Activated CD8-positive, alpha-beta T cell treated with anti-CD3 and anti-CD28 coated beads for 36 hours (primary cell): Measurements from ENCODE around the gene KCNA2. TPM values are rescaled to one million over a fixed set of nuclear protein-coding genes. Genes with fewer than 3 reads are reported as not detected.

Experiments used
- ATAC-seq: fragments of 200-7000 bp; cut with Tn5 transposase; one replicate; pipeline ENCODE4 v1.10.0; 2021; ENCODE audit warnings: mild to moderate bottlenecking, moderate library complexity
- CTCF ChIA-PET: fragments of 350-600 bp; sonication (Branson Sonifier 250); formaldehyde crosslinking; loops from one replicate; lab custom pipeline; 2021; ENCODE audit warnings: antibody characterized with exemption; lab: Charles Lee
- POLR2A ChIA-PET: fragments of 350-600 bp; sonication (Branson Sonifier 250); formaldehyde crosslinking; loops from one replicate; lab custom pipeline; 2021; ENCODE audit warnings: antibody characterized with exemption; lab: Charles Lee
- DNase-seq: peaks from one replicate; pipeline ENCODE4 v3.0.0-alpha.2; 2020
- H3K27ac Mint-ChIP-seq: one replicate; pipeline ENCODE4 v1.8.0; 2021; ENCODE audit warnings: mild to moderate bottlenecking, mixed read lengths
- H3K27me3 Mint-ChIP-seq: one replicate; pipeline ENCODE4 v1.8.0; 2021; ENCODE audit warnings: mixed read lengths
- H3K36me3 Mint-ChIP-seq: one replicate; pipeline ENCODE4 v1.8.0; 2021; ENCODE audit warnings: low read depth, mixed read lengths
- H3K4me1 Mint-ChIP-seq: one replicate; pipeline ENCODE4 v1.8.0; 2021; ENCODE audit warnings: low read depth, mixed read lengths
- H3K4me3 Mint-ChIP-seq: one replicate; pipeline ENCODE4 v1.8.0; 2021; ENCODE audit warnings: mild to moderate bottlenecking, moderate library complexity, mixed read lengths
- H3K9me3 Mint-ChIP-seq: one replicate; pipeline ENCODE4 v1.8.0; 2021; ENCODE audit warnings: mixed read lengths
- intact Hi-C: fragments of 100-400 bp; cut with micrococcal nuclease; formaldehyde crosslinking; loops from one replicate; pipeline ENCODE4 v1.10.0; 2022
- total RNA-seq, 2 experiments: library from RNA; stranded (reverse); gene quantifications; one replicate each; pipeline ENCODE4 v1.2.3, GENCODE V29; 2021
- TF ChIP-seq, protein P1 (sequence below): fragments of 200-600 bp; IDR thresholded peaks from one replicate; pipeline ENCODE4 v1.8.0; 2022; ENCODE audit warnings: antibody characterized with exemption, mild to moderate bottlenecking

KCNA2 gene
- total RNA-seq, 2 experiments from 2014 or later: 0.02 to 0.14 TPM

DNA sequence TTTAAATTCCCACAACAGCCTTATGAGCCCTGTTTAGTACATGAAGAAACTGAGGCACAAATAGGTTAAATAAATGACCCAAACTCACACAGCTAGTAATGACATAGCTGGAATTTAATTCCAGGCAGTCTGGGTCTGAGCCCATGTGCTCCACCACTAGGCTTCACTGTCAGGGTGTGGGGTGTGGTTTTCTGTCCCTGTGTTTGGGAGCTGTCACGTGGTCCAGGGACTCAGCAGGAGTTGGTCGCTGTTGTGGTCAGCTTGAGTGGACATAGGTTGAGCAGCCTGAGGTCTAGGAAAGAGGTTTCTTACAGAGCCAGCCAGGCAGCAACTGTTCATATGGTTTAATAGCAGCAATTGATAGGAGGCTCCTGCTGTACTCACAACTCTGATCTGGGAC, 59.1 kb downstream of the KCNA2 start:
- ChIA-PET CTCF (no interaction called here), POLR2A (no interaction called here)
- no peaks in the 10 kb centered on the region for H3K36me3 Mint-ChIP-seq
- no peak overlapping the region for H3K27ac Mint-ChIP-seq
- H3K27me3 Mint-ChIP-seq: peaks cover 6% of the 10 kb centered on the region
- H3K9me3 Mint-ChIP-seq: no peaks in the 10 kb centered on the region
- no peaks in the 10 kb centered on the region for H3K4me1 Mint-ChIP-seq
- intact Hi-C loops: no loop called here
- ATAC-seq (no peak), DNase-seq (no peak)
- TF ChIP-seq, protein P1, sequence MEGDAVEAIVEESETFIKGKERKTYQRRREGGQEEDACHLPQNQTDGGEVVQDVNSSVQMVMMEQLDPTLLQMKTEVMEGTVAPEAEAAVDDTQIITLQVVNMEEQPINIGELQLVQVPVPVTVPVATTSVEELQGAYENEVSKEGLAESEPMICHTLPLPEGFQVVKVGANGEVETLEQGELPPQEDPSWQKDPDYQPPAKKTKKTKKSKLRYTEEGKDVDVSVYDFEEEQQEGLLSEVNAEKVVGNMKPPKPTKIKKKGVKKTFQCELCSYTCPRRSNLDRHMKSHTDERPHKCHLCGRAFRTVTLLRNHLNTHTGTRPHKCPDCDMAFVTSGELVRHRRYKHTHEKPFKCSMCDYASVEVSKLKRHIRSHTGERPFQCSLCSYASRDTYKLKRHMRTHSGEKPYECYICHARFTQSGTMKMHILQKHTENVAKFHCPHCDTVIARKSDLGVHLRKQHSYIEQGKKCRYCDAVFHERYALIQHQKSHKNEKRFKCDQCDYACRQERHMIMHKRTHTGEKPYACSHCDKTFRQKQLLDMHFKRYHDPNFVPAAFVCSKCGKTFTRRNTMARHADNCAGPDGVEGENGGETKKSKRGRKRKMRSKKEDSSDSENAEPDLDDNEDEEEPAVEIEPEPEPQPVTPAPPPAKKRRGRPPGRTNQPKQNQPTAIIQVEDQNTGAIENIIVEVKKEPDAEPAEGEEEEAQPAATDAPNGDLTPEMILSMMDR: no peak
- H3K4me3 Mint-ChIP-seq: no peak overlapping the region

DNA sequence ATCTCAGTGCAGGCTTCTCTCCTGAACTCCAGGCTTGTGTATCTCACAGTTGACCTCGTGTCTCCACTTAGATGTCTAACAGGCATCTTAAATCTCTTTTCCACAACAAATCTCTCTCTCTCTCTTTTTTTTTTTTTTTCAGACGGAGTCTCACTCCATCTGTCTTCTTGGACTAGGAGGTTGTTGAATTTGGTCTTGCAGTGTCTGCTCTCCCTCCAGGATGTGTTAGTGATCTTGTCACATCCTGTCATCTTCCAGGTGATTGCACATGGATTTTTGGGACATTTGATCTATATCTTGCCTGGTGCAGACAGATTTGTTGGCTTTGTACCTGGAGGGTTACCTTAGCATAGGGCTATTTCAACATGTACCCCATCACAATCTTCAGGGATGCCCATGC, 60.7 kb downstream of the KCNA2 start:
- Mint-ChIP-seq H3K4me3 (no peak overlapping the region), H3K9me3 (no peaks in the 10 kb centered on the region), H3K4me1 (no peaks in the 10 kb centered on the region), H3K27ac (no peak overlapping the region), H3K27me3 (peaks cover 8% of the 10 kb centered on the region), H3K36me3 (no peaks in the 10 kb centered on the region)
- ATAC-seq (no peak), DNase-seq (no peak)
- intact Hi-C loops: no loop called here
- CTCF ChIA-PET: interaction anchor here (0.7 to 2.1 kb wide), 4 partner anchors 10 to 238 kb away, joined by 3 to 7 read pairs (median 4); no protein-coding TSS in a partner anchor
- POLR2A ChIA-PET: no interaction called here
- TF ChIP-seq, protein P1: no peak

DNA sequence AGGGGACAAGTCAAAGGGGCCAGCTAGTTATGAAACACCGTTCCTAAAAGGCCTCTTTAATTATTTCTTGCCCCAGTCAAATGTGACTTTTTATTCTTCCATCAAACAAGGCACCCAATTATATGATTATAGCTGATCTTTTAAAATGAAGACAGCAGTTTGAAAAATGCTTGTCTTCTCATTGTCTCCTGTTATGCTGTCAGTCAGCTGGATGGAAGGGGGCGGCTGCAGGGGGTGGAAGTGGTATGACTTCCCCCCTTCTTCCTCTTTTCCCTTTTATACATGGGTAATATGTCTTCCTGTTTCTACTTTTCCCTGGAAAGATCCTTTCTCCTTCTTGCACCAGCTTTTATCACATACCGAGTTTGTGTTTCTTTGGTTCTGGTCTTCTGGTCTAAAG, 61.4 kb downstream of the KCNA2 start:
- Mint-ChIP-seq H3K4me1 (no peaks in the 10 kb centered on the region), H3K9me3 (no peaks in the 10 kb centered on the region), H3K4me3 (no peak overlapping the region), H3K36me3 (no peaks in the 10 kb centered on the region), H3K27ac (no peak overlapping the region), H3K27me3 (peaks cover 6% of the 10 kb centered on the region)
- ATAC-seq: no peak
- TF ChIP-seq, protein P1: no peak
- ChIA-PET CTCF (interaction anchor here (0.7 to 2.1 kb wide), 7 partner anchors 9 to 239 kb away, joined by 3 to 7 read pairs (median 3); no protein-coding TSS in a partner anchor), POLR2A (no interaction called here)
- DNase-seq: no peak
- intact Hi-C loops: no loop called here

Other genes starting within 250 kb of the KCNA2 start
- gene SLC16A4, start 215.3 kb downstream of the KCNA2 start, total RNA-seq: under 1 TPM; 0.27 to 0.51 TPM
- 100 to 1,000 TPM; 154 to 160 TPM for gene LAMTOR5, start 198.7 kb downstream of the KCNA2 start, total RNA-seq
- gene PROK1, start 155.2 kb downstream of the KCNA2 start, total RNA-seq: not detected
- not detected for gene KCNA10, start 87.2 kb downstream of the KCNA2 start, total RNA-seq
- gene KCNA3, start 68.6 kb upstream of the KCNA2 start, total RNA-seq: 10 to 100 TPM; 15.5 to 16.2 TPM